Astrocyte of the cerebellum (primary cell): Measurements from ENCODE around the gene YEATS2.

Source experiments
- DNase-seq: peaks from one replicate; pipeline ENCODE4 v3.0.0-alpha.2; 2011; ENCODE audit warnings: low read depth
- H3K4me3 ChIP-seq: 2 replicates; pipeline ENCODE4 v1.5.1; 2011; ENCODE audit warnings: mild to moderate bottlenecking, low read depth, low read length, moderate library complexity
- CTCF ChIP-seq: IDR thresholded peaks from 2 replicates; pipeline ENCODE4 v1.5.1; 2012; ENCODE audit warnings: low read length, low read depth, moderate library complexity, mild to moderate bottlenecking; ENCODE audit errors: missing control alignments
- in situ Hi-C: cut with HindIII; loops from 2 replicates; pipeline ENCODE4 v1.10.0; 2017; ENCODE audit warnings: low sequenced_read_pairs

The YEATS2 gene

GRCh38 chr3:183828538-183828870 lies 130.9 kb downstream of the YEATS2 start:
- DNase-seq = no peak
- no peak for TF ChIP-seq CTCF
- in situ Hi-C loops = no loop called here

GRCh38 chr3:183829466-183829865 lies 131.9 kb downstream of the YEATS2 start:
- no peak overlapping the region for H3K4me3 ChIP-seq
- no peak for TF ChIP-seq CTCF
- in situ Hi-C loops = no loop called here
- no peak for DNase-seq

More at GRCh38 chr3:183828538-183828870, 130.9 kb downstream of the YEATS2 start:
- no peak overlapping the region for H3K4me3 ChIP-seq

GRCh38 chr3:183830187-183830586 lies 132.6 kb downstream of the YEATS2 start:
- in situ Hi-C loops = no loop called here
- no peak for DNase-seq
- no peak for TF ChIP-seq CTCF
- H3K4me3 ChIP-seq = no peak overlapping the region

- H3K4me3 ChIP-seq = no peak overlapping the region
- no peak for DNase-seq
These were observed 135.9 kb downstream of the YEATS2 start for GRCh38 chr3:183833516-183833915.

GRCh38 chr3:183837390-183837789 lies 139.8 kb downstream of the YEATS2 start:
- H3K4me3 ChIP-seq = no peak overlapping the region
- no peak for DNase-seq
- in situ Hi-C loops = no loop called here
- TF ChIP-seq CTCF = no peak

More at GRCh38 chr3:183833516-183833915, 135.9 kb downstream of the YEATS2 start:
- TF ChIP-seq CTCF = no peak
- in situ Hi-C loops = no loop called here

- no peak for DNase-seq
- no peak for TF ChIP-seq CTCF
- H3K4me3 ChIP-seq = no peak overlapping the region
- in situ Hi-C loops = no loop called here
These were observed 140.3 kb downstream of the YEATS2 start for GRCh38 chr3:183837894-183838293.

GRCh38 chr3:183839751-183840150 lies 142.2 kb downstream of the YEATS2 start:
- in situ Hi-C loops = no loop called here
- no peak for TF ChIP-seq CTCF
- H3K4me3 ChIP-seq = no peak overlapping the region
- DNase-seq = no peak
